ENCODE measurements around the gene PPCDC. TPM values are rescaled to one million over a fixed set of nuclear protein-coding genes. Genes with fewer than 3 reads are reported as not detected.

PPCDC gene
- polyA plus RNA-seq, 1 of the 3 experiments (the other 2 are of a cell fraction) = 19.8 TPM

DNA sequence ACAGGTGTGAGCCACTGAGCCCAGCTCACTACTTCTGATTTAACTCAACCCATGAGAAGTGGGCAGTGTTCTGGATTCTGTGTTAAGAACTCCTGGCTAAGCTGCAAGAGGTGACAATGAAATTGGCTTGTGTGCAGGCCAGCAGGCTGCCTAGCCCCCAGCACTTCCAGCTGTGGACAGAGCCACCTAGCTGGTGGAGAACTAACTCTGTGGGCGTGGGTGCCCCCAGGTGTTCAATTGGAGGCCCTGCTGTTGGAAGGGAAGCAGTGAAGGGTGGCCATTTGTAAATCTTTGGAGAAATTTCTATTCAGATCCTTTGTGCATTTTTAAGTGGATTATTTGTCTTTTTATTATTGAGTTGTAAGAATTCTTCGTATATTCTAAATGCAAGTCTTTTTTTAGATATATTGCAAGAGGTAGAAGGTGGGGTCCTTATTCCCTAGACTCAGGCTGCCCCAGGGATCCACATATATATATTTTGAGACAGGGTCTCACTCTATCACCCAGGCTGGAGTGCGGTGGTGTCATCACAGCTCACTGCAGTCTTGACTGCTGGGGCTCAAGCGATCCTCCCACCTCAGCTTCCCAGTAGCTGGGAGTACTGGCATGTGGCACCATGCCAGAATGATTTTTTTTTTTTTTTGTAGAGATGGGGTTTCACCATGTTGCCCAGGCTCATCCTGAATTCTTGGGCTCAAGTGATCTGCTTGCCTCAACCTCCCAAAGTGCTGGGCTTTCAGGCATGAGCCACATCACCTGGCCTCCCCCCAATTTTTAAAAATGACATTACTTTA, 35.2 kb upstream of the PPCDC start (continued):
- TF ChIP-seq, protein P1, sequence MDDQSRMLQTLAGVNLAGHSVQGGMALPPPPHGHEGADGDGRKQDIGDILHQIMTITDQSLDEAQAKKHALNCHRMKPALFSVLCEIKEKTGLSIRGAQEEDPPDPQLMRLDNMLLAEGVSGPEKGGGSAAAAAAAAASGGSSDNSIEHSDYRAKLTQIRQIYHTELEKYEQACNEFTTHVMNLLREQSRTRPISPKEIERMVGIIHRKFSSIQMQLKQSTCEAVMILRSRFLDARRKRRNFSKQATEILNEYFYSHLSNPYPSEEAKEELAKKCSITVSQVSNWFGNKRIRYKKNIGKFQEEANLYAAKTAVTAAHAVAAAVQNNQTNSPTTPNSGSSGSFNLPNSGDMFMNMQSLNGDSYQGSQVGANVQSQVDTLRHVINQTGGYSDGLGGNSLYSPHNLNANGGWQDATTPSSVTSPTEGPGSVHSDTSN (IDR thresholded peaks at IDR 0.05) = no peak
- TF ChIP-seq, protein P2, sequence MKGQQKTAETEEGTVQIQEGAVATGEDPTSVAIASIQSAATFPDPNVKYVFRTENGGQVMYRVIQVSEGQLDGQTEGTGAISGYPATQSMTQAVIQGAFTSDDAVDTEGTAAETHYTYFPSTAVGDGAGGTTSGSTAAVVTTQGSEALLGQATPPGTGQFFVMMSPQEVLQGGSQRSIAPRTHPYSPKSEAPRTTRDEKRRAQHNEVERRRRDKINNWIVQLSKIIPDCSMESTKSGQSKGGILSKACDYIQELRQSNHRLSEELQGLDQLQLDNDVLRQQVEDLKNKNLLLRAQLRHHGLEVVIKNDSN (IDR thresholded peaks at IDR 0.05; ENCODE audit: borderline replicate concordance, low read depth) = no peak
- no peak for TF ChIP-seq MEF2A (IDR thresholded peaks at IDR 0.05; ENCODE audit: borderline replicate concordance, low read depth)

DNA sequence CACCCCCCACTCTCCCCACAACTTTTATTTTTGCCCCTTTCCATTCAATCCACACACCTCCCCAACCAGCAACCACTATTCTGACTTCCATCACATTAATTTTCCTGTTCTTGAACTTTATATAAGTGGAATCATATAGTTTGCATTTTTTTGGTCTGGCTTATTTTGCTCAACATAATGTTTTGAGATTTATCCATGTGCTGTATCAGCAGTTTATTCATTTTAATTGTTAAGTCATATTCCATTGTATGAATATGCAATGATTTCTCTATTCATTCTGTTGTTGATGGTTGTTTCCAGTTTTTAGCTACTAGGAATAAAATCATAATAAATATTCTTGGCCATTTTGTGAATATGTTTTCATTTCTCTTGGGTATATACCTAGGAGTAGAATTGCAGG, 33.9 kb upstream of the PPCDC start:
- no peaks in the 10 kb centered on the region for H3K79me2 ChIP-seq (ENCODE audit: insufficient read depth)
- TF ChIP-seq NRF1 (IDR thresholded peaks at IDR 0.05; ENCODE audit: low read depth, low read length) (no peak), TAF1 (IDR thresholded peaks at IDR 0.05; ENCODE audit: borderline replicate concordance, low read depth, low read length) (no peak), FOXM1 (IDR thresholded peaks at IDR 0.05; ENCODE audit: low read depth) (no peak), ELF1 (IDR thresholded peaks at IDR 0.05) (no peak), RCOR1 (IDR thresholded peaks at IDR 0.05; ENCODE audit: low read length) (no peak), JUND (IDR thresholded peaks at IDR 0.05) (no peak), SIN3A (IDR thresholded peaks at IDR 0.05; ENCODE audit: borderline replicate concordance, low read depth, low read length) (no peak), YY1 (IDR thresholded peaks at IDR 0.05; ENCODE audit: low read depth) (no peak), FOXJ3 (CRISPR knock-in tag; IDR thresholded peaks at IDR 0.05) (no peak)
- TF ChIP-seq, protein P3, sequence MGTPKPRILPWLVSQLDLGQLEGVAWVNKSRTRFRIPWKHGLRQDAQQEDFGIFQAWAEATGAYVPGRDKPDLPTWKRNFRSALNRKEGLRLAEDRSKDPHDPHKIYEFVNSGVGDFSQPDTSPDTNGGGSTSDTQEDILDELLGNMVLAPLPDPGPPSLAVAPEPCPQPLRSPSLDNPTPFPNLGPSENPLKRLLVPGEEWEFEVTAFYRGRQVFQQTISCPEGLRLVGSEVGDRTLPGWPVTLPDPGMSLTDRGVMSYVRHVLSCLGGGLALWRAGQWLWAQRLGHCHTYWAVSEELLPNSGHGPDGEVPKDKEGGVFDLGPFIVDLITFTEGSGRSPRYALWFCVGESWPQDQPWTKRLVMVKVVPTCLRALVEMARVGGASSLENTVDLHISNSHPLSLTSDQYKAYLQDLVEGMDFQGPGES (IDR thresholded peaks at IDR 0.05; ENCODE audit: low read depth, low read length) = no peak
- TF ChIP-seq, protein P4, sequence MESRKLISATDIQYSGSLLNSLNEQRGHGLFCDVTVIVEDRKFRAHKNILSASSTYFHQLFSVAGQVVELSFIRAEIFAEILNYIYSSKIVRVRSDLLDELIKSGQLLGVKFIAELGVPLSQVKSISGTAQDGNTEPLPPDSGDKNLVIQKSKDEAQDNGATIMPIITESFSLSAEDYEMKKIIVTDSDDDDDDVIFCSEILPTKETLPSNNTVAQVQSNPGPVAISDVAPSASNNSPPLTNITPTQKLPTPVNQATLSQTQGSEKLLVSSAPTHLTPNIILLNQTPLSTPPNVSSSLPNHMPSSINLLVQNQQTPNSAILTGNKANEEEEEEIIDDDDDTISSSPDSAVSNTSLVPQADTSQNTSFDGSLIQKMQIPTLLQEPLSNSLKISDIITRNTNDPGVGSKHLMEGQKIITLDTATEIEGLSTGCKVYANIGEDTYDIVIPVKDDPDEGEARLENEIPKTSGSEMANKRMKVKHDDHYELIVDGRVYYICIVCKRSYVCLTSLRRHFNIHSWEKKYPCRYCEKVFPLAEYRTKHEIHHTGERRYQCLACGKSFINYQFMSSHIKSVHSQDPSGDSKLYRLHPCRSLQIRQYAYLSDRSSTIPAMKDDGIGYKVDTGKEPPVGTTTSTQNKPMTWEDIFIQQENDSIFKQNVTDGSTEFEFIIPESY (IDR thresholded peaks at IDR 0.05; ENCODE audit: borderline replicate concordance, low read depth) = no peak
- TF ChIP-seq, protein P5, sequence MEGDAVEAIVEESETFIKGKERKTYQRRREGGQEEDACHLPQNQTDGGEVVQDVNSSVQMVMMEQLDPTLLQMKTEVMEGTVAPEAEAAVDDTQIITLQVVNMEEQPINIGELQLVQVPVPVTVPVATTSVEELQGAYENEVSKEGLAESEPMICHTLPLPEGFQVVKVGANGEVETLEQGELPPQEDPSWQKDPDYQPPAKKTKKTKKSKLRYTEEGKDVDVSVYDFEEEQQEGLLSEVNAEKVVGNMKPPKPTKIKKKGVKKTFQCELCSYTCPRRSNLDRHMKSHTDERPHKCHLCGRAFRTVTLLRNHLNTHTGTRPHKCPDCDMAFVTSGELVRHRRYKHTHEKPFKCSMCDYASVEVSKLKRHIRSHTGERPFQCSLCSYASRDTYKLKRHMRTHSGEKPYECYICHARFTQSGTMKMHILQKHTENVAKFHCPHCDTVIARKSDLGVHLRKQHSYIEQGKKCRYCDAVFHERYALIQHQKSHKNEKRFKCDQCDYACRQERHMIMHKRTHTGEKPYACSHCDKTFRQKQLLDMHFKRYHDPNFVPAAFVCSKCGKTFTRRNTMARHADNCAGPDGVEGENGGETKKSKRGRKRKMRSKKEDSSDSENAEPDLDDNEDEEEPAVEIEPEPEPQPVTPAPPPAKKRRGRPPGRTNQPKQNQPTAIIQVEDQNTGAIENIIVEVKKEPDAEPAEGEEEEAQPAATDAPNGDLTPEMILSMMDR (IDR thresholded peaks at IDR 0.05) = no peak
- CTCF ChIA-PET = interaction anchor here (1.0 to 4.2 kb wide), 3 partner anchors 34 to 47 kb away, joined by 3 to 36 read pairs (median 15); partner anchors contain the start of gene RPP25
- no peaks in the 10 kb centered on the region for H3K9me2 ChIP-seq
- no peaks in the 10 kb centered on the region for H3K36me3 ChIP-seq (replicated peaks in 1 of 2; ENCODE audit: control insufficient read depth in 1 of 2, insufficient read depth in 2 of 2, low read length in 1 of 2)
- no peaks in the 10 kb centered on the region for H3K9me3 ChIP-seq
- DNase-seq = no peak
- no peaks in the 10 kb centered on the region for H4K20me1 ChIP-seq (ENCODE audit: insufficient read depth)
- no peak overlapping the region for H3K9ac ChIP-seq
- peaks cover 4% of the 10 kb centered on the region for H3F3A ChIP-seq (replicated peaks; ENCODE audit: insufficient read depth)
- peaks cover 0 to 6% of the 10 kb centered on the region in 2 experiments; a peak in 1 of 4 replicates for H3K4me1 ChIP-seq (ENCODE audit: control insufficient read depth in 1 of 2, insufficient read depth in 2 of 2, low read depth in 1 of 2, low read length in 1 of 2)
- no peak overlapping the region for H3K4me2 ChIP-seq
- no peaks in the 10 kb centered on the region for H3K27me3 ChIP-seq (ENCODE audit: insufficient read depth)
- H3K27ac ChIP-seq (ENCODE audit: low read depth in 2 of 2, low read length in 1 of 2) = no peak overlapping the region
- POLR2A ChIA-PET = no interaction called here
- no peak overlapping the region for H3K4me3 ChIP-seq (ENCODE audit: low read depth in 2 of 2, low read length in 1 of 2)
- H2AFZ ChIP-seq (ENCODE audit: low read depth) = no peak overlapping the region
